ENCODE measurements around the gene FLNB.

FLNB gene

GRCh38 chr3:58092521-58092920, 84.3 kb downstream of the FLNB start:
- no CpG with 5 or more reads among the region's 4 CpGs for WGBS, 2 donors (ENCODE audit: extremely low coverage in 2 of 2, insufficient read length in 2 of 2, insufficient replicate concordance in 1 of 2)
- Histone ChIP-seq H3K36me3 (replicated peaks in 1 of 2; ENCODE audit: control insufficient read depth in 2 of 2, insufficient read depth in 2 of 2, low read length in 2 of 2) (peaks cover 0 to 6% of the 10 kb centered on the region in 2 donors), H2BK15ac (ENCODE audit: low read length) (no peak overlapping the region), H3K4me3 (ENCODE audit: low read length in 2 of 2) (no peak overlapping the region), H2BK120ac (ENCODE audit: low read depth, low read length) (no peak overlapping the region), H4K8ac (ENCODE audit: low read depth, low read length) (no peak overlapping the region), H3K4me1 (ENCODE audit: control insufficient read depth in 2 of 2, insufficient read depth in 1 of 2, low read depth in 1 of 2, low read length in 2 of 2) (no peaks in the 10 kb centered on the region), H3K27me3 (ENCODE audit: control insufficient read depth in 3 of 3, insufficient read depth in 3 of 3, low read depth in 1 of 3, low read length in 3 of 3) (no peaks in the 10 kb centered on the region), H2BK12ac (ENCODE audit: low read length) (no peak overlapping the region), H3K9ac (ENCODE audit: low read depth, low read length, poor library complexity) (no peak overlapping the region), H3K9me3 (replicated peaks in 1 of 2; ENCODE audit: control insufficient read depth in 2 of 2, insufficient read depth in 1 of 2, low read depth in 1 of 2, low read length in 2 of 2) (peaks cover 0 to 2% of the 10 kb centered on the region in 2 donors), H3K23ac (ENCODE audit: low read depth, low read length, poor library complexity) (no peak overlapping the region), H3K18ac (ENCODE audit: low read length) (no peak overlapping the region), H2AK5ac (ENCODE audit: low read depth, low read length) (no peak overlapping the region), H3K4me2 (ENCODE audit: insufficient read depth, low read length, poor library complexity, severe bottlenecking) (no peak overlapping the region), H2AFZ (ENCODE audit: low read length) (no peak overlapping the region), H3K79me1 (ENCODE audit: low read depth, low read length) (peaks cover 1% of the 10 kb centered on the region), H3K27ac (replicated peaks; ENCODE audit: low read length) (no peak overlapping the region), H3K4ac (ENCODE audit: low read length) (no peak overlapping the region), H3K14ac (ENCODE audit: low read length) (no peak overlapping the region), H4K91ac (ENCODE audit: low read depth, low read length, poor library complexity) (no peak overlapping the region), H2BK5ac (ENCODE audit: low read length) (no peak overlapping the region)
- DNase-seq (ENCODE audit: low spot score), result no peak

- Histone ChIP-seq H2AK5ac (ENCODE audit: low read depth, low read length) (no peak overlapping the region), H4K91ac (ENCODE audit: low read depth, low read length, poor library complexity) (no peak overlapping the region), H2BK15ac (ENCODE audit: low read length) (no peak overlapping the region), H3K4me1 (ENCODE audit: control insufficient read depth in 2 of 2, insufficient read depth in 1 of 2, low read depth in 1 of 2, low read length in 2 of 2) (no peaks in the 10 kb centered on the region), H3K9me3 (replicated peaks in 1 of 2; ENCODE audit: control insufficient read depth in 2 of 2, insufficient read depth in 1 of 2, low read depth in 1 of 2, low read length in 2 of 2) (peaks cover 0 to 2% of the 10 kb centered on the region in 2 donors), H3K14ac (ENCODE audit: low read length) (no peak overlapping the region), H2BK12ac (ENCODE audit: low read length) (no peak overlapping the region), H3K4ac (ENCODE audit: low read length) (no peak overlapping the region), H3K27ac (replicated peaks; ENCODE audit: low read length) (no peak overlapping the region), H4K8ac (ENCODE audit: low read depth, low read length) (no peak overlapping the region), H2BK120ac (ENCODE audit: low read depth, low read length) (no peak overlapping the region), H2BK5ac (ENCODE audit: low read length) (no peak overlapping the region), H3K4me3 (ENCODE audit: low read length in 2 of 2) (no peak overlapping the region), H3K9ac (ENCODE audit: low read depth, low read length, poor library complexity) (no peak overlapping the region), H3K36me3 (replicated peaks in 1 of 2; ENCODE audit: control insufficient read depth in 2 of 2, insufficient read depth in 2 of 2, low read length in 2 of 2) (peaks cover 3 to 15% of the 10 kb centered on the region in 2 donors), H3K23ac (ENCODE audit: low read depth, low read length, poor library complexity) (no peak overlapping the region), H3K18ac (ENCODE audit: low read length) (no peak overlapping the region), H3K79me1 (ENCODE audit: low read depth, low read length) (peaks cover 1% of the 10 kb centered on the region), H3K4me2 (ENCODE audit: insufficient read depth, low read length, poor library complexity, severe bottlenecking) (no peak overlapping the region), H3K27me3 (ENCODE audit: control insufficient read depth in 3 of 3, insufficient read depth in 3 of 3, low read depth in 1 of 3, low read length in 3 of 3) (no peaks in the 10 kb centered on the region), H2AFZ (ENCODE audit: low read length) (no peak overlapping the region)
- no peak for DNase-seq (ENCODE audit: low spot score)
- no CpG with 5 or more reads among the region's 8 CpGs for WGBS, 2 donors (ENCODE audit: extremely low coverage in 2 of 2, insufficient read length in 2 of 2, insufficient replicate concordance in 1 of 2)
Observed at GRCh38 chr3:58093574-58094195, 85.5 kb downstream of the FLNB start.

- Histone ChIP-seq H3K9me3 (replicated peaks in 1 of 2; ENCODE audit: control insufficient read depth in 2 of 2, insufficient read depth in 1 of 2, low read depth in 1 of 2, low read length in 2 of 2) (peaks cover 0 to 2% of the 10 kb centered on the region in 2 donors), H3K27ac (replicated peaks; ENCODE audit: low read length) (no peak overlapping the region)
Observed at GRCh38 chr3:58094657-58095056, 86.4 kb downstream of the FLNB start.

GRCh38 chr3:58095603-58096138, 87.4 kb downstream of the FLNB start:
- Histone ChIP-seq H3K4me2 (ENCODE audit: insufficient read depth, low read length, poor library complexity, severe bottlenecking) (no peak overlapping the region), H3K14ac (ENCODE audit: low read length) (no peak overlapping the region), H2BK120ac (ENCODE audit: low read depth, low read length) (no peak overlapping the region), H3K23ac (ENCODE audit: low read depth, low read length, poor library complexity) (no peak overlapping the region), H3K9me3 (replicated peaks in 1 of 2; ENCODE audit: control insufficient read depth in 2 of 2, insufficient read depth in 1 of 2, low read depth in 1 of 2, low read length in 2 of 2) (peaks cover 0 to 2% of the 10 kb centered on the region in 2 donors), H2AK5ac (ENCODE audit: low read depth, low read length) (no peak overlapping the region), H3K4ac (ENCODE audit: low read length) (no peak overlapping the region), H3K4me1 (ENCODE audit: control insufficient read depth in 2 of 2, insufficient read depth in 1 of 2, low read depth in 1 of 2, low read length in 2 of 2) (no peaks in the 10 kb centered on the region), H4K91ac (ENCODE audit: low read depth, low read length, poor library complexity) (no peak overlapping the region), H4K8ac (ENCODE audit: low read depth, low read length) (no peak overlapping the region), H2BK5ac (ENCODE audit: low read length) (no peak overlapping the region), H3K4me3 (ENCODE audit: low read length in 2 of 2) (no peak overlapping the region), H2BK12ac (ENCODE audit: low read length) (no peak overlapping the region), H2BK15ac (ENCODE audit: low read length) (no peak overlapping the region), H3K18ac (ENCODE audit: low read length) (no peak overlapping the region), H3K27me3 (ENCODE audit: control insufficient read depth in 3 of 3, insufficient read depth in 3 of 3, low read depth in 1 of 3, low read length in 3 of 3) (no peaks in the 10 kb centered on the region), H3K9ac (ENCODE audit: low read depth, low read length, poor library complexity) (no peak overlapping the region), H3K79me1 (ENCODE audit: low read depth, low read length) (peaks cover 1% of the 10 kb centered on the region), H3K27ac (replicated peaks; ENCODE audit: low read length) (no peak overlapping the region), H2AFZ (ENCODE audit: low read length) (no peak overlapping the region), H3K36me3 (replicated peaks in 1 of 2; ENCODE audit: control insufficient read depth in 2 of 2, insufficient read depth in 2 of 2, low read length in 2 of 2) (peaks cover 8 to 27% of the 10 kb centered on the region in 2 donors)
- no CpG with 5 or more reads among the region's 6 CpGs for WGBS, 2 donors (ENCODE audit: extremely low coverage in 2 of 2, insufficient read length in 2 of 2, insufficient replicate concordance in 1 of 2)
- no peak for DNase-seq (ENCODE audit: low spot score)

More at GRCh38 chr3:58094657-58095056, 86.4 kb downstream of the FLNB start:
- Histone ChIP-seq H3K18ac (ENCODE audit: low read length) (no peak overlapping the region), H2BK12ac (ENCODE audit: low read length) (no peak overlapping the region), H3K9ac (ENCODE audit: low read depth, low read length, poor library complexity) (no peak overlapping the region), H3K4me3 (ENCODE audit: low read length in 2 of 2) (no peak overlapping the region), H3K14ac (ENCODE audit: low read length) (no peak overlapping the region), H3K4me1 (ENCODE audit: control insufficient read depth in 2 of 2, insufficient read depth in 1 of 2, low read depth in 1 of 2, low read length in 2 of 2) (no peaks in the 10 kb centered on the region), H2BK5ac (ENCODE audit: low read length) (no peak overlapping the region), H4K8ac (ENCODE audit: low read depth, low read length) (no peak overlapping the region), H2AFZ (ENCODE audit: low read length) (no peak overlapping the region), H2BK120ac (ENCODE audit: low read depth, low read length) (no peak overlapping the region), H3K4me2 (ENCODE audit: insufficient read depth, low read length, poor library complexity, severe bottlenecking) (no peak overlapping the region), H4K91ac (ENCODE audit: low read depth, low read length, poor library complexity) (no peak overlapping the region), H2BK15ac (ENCODE audit: low read length) (no peak overlapping the region), H3K4ac (ENCODE audit: low read length) (no peak overlapping the region), H2AK5ac (ENCODE audit: low read depth, low read length) (no peak overlapping the region), H3K23ac (ENCODE audit: low read depth, low read length, poor library complexity) (no peak overlapping the region), H3K36me3 (replicated peaks in 1 of 2; ENCODE audit: control insufficient read depth in 2 of 2, insufficient read depth in 2 of 2, low read length in 2 of 2) (peaks cover 8 to 24% of the 10 kb centered on the region in 2 donors), H3K79me1 (ENCODE audit: low read depth, low read length) (peaks cover 1% of the 10 kb centered on the region), H3K27me3 (ENCODE audit: control insufficient read depth in 3 of 3, insufficient read depth in 3 of 3, low read depth in 1 of 3, low read length in 3 of 3) (no peaks in the 10 kb centered on the region)
- WGBS, 2 donors (ENCODE audit: extremely low coverage in 2 of 2, insufficient read length in 2 of 2, insufficient replicate concordance in 1 of 2), result no CpG with 5 or more reads among the region's 8 CpGs
- no peak for DNase-seq (ENCODE audit: low spot score)

Measured in neuronal stem cell (in vitro differentiated cells).